ENCODE measurements around the gene GDF7.
"Not testable (repeated sequence)": the region's sequence is repeated elsewhere in the genome, so short reads cannot be mapped to it uniquely, and the experiment has no call there.

GDF7 gene

GRCh38 chr2:20706786-20707185 lies 39.8 kb downstream of the GDF7 start:
- no peak for TF ChIP-seq CTCF (IDR thresholded peaks at IDR 0.05; ENCODE audit: low read depth, low read length)
- DNase-seq (ENCODE audit: low read depth, low spot score): no peak
- no peak overlapping the region for H3K4me3 ChIP-seq (ENCODE audit: low read depth, low read length)
- in situ Hi-C loops (cut with HindIII; ENCODE audit: low sequenced_read_pairs): no loop called here

GRCh38 chr2:20707601-20708000 lies 40.7 kb downstream of the GDF7 start:
- no peak for TF ChIP-seq CTCF (IDR thresholded peaks at IDR 0.05; ENCODE audit: low read depth, low read length)
- no peak for DNase-seq (ENCODE audit: low read depth, low spot score)
- no peak overlapping the region for H3K4me3 ChIP-seq (ENCODE audit: low read depth, low read length)
- in situ Hi-C loops (cut with HindIII; ENCODE audit: low sequenced_read_pairs): no loop called here

GRCh38 chr2:20711641-20712040 lies 44.7 kb downstream of the GDF7 start:
- in situ Hi-C loops (cut with HindIII; ENCODE audit: low sequenced_read_pairs); H3K4me3 ChIP-seq (ENCODE audit: low read depth, low read length); DNase-seq (ENCODE audit: low read depth, low spot score): not testable (repeated sequence)

- in situ Hi-C loops (cut with HindIII; ENCODE audit: low sequenced_read_pairs); H3K4me3 ChIP-seq (ENCODE audit: low read depth, low read length); DNase-seq (ENCODE audit: low read depth, low spot score): not testable (repeated sequence)
Observed at GRCh38 chr2:20713585-20713984, 46.6 kb downstream of the GDF7 start.

- DNase-seq (ENCODE audit: low read depth, low spot score); in situ Hi-C loops (cut with HindIII; ENCODE audit: low sequenced_read_pairs); H3K4me3 ChIP-seq (ENCODE audit: low read depth, low read length): not testable (repeated sequence)
Observed at GRCh38 chr2:20714412-20714811, 47.5 kb downstream of the GDF7 start.

GRCh38 chr2:20716164-20716563 lies 49.2 kb downstream of the GDF7 start:
- DNase-seq (ENCODE audit: low read depth, low spot score); in situ Hi-C loops (cut with HindIII; ENCODE audit: low sequenced_read_pairs); H3K4me3 ChIP-seq (ENCODE audit: low read depth, low read length): not testable (repeated sequence)

GRCh38 chr2:20717641-20718040 lies 50.7 kb downstream of the GDF7 start:
- no peak for DNase-seq (ENCODE audit: low read depth, low spot score)
- in situ Hi-C loops (cut with HindIII; ENCODE audit: low sequenced_read_pairs): no loop called here
- no peak overlapping the region for H3K4me3 ChIP-seq (ENCODE audit: low read depth, low read length)
- TF ChIP-seq CTCF (IDR thresholded peaks at IDR 0.05; ENCODE audit: low read depth, low read length): no peak

GRCh38 chr2:20722592-20723240 lies 55.8 kb downstream of the GDF7 start:
- no peak for TF ChIP-seq CTCF (IDR thresholded peaks at IDR 0.05; ENCODE audit: low read depth, low read length)
- no peak overlapping the region for H3K4me3 ChIP-seq (ENCODE audit: low read depth, low read length)
- DNase-seq (ENCODE audit: low read depth, low spot score): no peak
- in situ Hi-C loops (cut with HindIII; ENCODE audit: low sequenced_read_pairs): no loop called here

GRCh38 chr2:20723543-20723942 lies 56.6 kb downstream of the GDF7 start:
- DNase-seq (ENCODE audit: low read depth, low spot score): peak; percentile 46
- in situ Hi-C loops (cut with HindIII; ENCODE audit: low sequenced_read_pairs): no loop called here
- H3K4me3 ChIP-seq (ENCODE audit: low read depth, low read length): no peak overlapping the region
- TF ChIP-seq CTCF (IDR thresholded peaks at IDR 0.05; ENCODE audit: low read depth, low read length): no peak

Data from astrocyte of the spinal cord (primary cell).